Measurements from ENCODE around the gene MZT2B.
"Not testable (repeated sequence)": the region's sequence is repeated elsewhere in the genome, so short reads cannot be mapped to it uniquely, and the experiment has no call there.

Gene MZT2B

GRCh38 chr2:130220505-130220904 is 38.4 kb downstream of the MZT2B start:
- DNase-seq, result not testable (repeated sequence)

DNA sequence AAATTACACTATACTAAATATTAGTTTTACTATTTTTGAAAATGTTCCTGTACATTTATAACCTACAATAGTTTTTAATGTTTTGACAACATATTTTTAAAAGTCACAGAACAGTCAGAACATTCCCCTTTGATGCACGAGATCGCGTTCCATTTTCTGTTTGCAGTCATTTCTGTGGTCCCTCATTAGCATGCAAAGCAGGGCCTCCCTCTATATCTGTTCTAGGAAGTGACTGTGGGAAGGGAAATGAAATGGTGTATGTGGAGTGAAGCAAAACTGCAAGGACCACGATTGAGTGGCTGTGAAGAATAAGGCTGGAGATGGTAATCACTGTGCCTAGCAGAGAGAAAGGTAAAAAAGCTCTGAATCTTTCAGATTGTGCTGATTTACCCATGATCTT is 40.5 kb downstream of the MZT2B start:
- not testable (repeated sequence) for DNase-seq

DNA sequence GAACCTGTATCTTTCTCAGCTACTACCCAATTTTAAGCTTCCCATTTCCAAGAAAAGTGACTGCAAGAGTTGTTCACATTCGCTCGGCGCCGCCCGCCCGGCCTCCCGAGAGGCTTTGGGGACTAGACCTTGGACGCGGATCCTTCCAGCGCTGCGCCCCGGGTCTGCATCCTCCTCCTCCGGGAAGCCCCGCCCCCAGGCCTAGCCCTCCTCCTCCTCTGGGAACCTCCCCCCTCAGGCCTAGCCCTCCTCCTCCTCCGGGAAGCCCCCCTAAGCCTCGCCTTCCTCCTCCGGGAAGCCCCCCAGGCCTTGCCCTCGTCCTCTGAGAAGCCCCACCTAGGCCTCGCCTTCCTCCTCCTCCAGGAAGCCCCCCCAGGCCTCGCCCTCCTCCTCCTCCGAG is 45.9 kb downstream of the MZT2B start:
- not testable (repeated sequence) for DNase-seq

DNA sequence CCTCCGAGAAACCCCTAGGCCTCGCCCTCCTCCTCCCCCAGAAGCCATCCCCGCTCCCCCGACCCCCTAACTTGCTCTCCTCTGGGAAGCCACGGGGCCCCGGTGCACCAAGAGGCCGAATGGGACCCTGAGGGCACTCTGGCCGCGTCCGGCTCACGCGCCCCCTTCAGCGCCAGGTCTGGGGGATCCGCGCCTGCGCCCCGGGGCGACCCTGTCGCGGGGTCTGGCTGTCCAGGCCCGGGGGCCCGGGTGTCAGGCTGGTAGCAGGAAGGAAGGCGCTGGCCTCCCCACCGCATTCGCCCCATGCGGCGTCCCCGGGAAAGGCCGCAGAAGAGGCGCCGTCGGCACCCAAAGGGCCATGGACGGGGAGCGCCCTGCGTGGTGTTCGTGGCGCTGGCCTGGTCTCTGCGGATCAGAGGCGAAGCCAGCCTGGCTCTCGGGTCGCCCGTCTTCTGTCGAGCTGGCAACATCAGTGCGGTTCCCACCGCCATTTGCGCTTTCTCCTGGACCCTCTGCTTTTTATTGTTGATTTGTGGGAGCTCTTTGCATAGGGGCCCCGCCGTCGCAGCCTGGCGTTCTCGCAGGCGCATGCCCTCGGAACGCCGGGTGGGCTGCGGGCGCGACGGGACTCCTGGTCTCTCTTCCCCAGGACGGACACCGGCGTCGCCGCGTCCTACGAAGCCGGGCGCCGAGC is 46.6 kb downstream of the MZT2B start:
- not testable (repeated sequence) for DNase-seq

DNA sequence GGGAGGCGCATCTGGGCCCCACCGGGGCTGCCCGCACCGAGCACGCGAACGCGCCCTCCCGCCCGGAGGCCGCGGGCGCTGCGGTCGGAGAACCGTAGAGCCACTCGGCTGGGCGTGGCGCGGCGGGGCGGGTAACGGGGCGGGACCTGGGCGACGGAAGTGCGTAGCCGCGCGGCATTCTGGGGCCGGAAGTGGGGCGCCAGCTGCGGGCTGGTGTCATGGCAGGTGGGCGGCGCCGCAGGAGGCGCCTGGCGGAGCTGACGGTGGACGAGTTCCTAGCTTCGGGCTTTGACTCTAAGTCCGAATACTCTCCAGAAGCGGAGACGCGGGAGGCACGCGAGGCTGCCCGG is 47.1 kb downstream of the MZT2B start:
- DNase-seq, result peak in 1 of 2 experiments; percentile 4

DNA sequence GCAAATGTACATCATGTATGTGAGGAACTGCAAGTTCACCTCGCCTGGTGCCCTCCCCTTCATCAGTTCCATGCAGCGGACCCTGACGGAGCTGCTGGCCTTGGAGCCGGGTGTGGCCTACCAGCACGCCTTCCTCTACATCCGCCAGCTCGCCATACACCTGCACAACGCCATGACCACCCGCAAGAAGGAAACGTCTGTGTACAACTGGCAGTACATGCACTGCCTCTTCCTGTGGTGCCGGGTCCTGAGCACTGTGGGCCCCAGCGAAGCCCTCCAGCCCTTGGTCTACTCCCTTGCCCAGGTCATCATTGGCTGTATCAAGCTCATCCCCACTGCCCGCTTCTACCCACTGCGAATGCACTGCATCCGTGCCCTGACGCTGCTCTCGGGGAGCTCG is 48.3 kb downstream of the MZT2B start:
- DNase-seq, result not testable (repeated sequence)

DNA sequence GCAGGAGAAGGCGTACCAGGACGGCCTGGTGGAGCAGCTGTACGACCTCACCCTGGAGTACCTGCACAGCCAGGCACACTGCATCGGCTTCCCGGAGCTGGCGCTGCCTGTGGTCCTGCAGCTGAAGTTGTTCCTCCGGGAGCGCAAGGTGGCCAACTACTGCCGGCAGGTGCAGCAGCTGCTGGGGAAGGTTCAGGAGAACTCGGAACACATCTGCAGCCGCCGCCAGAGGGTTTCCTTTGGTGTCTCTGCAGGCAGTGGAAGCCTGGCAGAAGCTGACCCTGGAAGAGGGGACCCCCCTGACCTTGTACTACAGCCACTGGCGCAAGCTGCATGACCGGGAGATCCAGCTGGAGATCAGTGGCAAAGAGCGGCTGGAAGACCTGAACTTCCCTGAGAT is 48.8 kb downstream of the MZT2B start:
- DNase-seq, result not testable (repeated sequence)

DNA sequence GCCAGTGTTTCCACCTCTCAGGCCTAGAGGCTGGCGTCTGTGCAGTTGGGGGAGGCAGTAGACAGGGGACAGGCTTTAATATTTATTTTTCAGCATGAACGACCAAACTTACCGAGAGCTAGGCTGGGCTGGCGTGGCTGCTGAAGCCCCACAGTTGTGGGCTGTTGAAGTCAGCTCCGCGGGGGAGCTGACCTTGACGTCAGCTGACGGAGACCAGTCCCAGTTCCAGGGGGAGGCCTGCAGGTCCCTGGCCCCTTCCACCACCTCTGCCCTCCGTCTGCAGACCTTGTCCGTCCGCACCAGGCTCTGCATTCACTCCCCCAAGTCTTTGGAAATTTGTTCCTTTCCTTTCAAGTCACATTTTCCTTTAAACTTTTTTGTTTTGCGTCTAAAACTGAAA is 49.6 kb downstream of the MZT2B start:
- no peak for DNase-seq

GRCh38 chr2:130233066-130233465 is 51.0 kb downstream of the MZT2B start:
- DNase-seq, result not testable (repeated sequence)

- not testable (repeated sequence) for DNase-seq
Observed at GRCh38 chr2:130239581-130239980, 57.5 kb downstream of the MZT2B start.

Measured in activated CD4-positive, alpha-beta T cell treated with anti-CD3 and anti-CD28 coated beads, Interleukin-2, amount 50 U/mL, for 4 hours (primary cell).